GM19035 (cell line): ENCODE data around the gene TBPL1.
A peak's percentile ranks its signal among the peaks of the same experiment; 100 is the strongest.
"Not testable (repeated sequence)": the region's sequence is repeated elsewhere in the genome, so short reads cannot be mapped to it uniquely, and the experiment has no call there.

ENCODE experiments used
- ATAC-seq: cut with Tn5 transposase; IDR thresholded peaks from one replicate; pipeline ENCODE4 v1.9.1; 2021; ENCODE audit not compliant: unreplicated experiment

The TBPL1 gene

GRCh38 chr6:133952815-133953633 is at the start of gene TBPL1:
Gene TBPL1, plus strand, starts transcription at chr6:133953224. Its CDS starts 26,902 bp downstream, at chr6:133980126.
- ATAC-seq, result peak; percentile 90

DNA sequence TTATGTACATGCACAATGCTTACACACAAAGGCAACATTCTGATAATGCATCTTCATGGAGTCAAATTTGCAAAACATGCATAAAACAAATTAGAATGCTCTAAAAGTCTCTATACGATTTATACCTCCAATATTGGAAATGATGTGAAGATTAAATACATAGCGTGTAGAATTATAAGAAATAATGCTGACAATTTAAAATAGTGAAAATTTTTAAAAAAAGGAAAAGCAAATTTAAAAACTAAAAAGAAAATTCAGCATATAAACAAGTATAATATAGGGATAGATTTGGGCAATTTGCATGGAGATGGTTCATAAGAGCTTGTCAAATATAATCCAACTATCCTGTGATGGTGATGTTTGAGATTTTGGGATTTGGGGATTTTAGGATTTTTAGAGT is 49.2 kb upstream of the TBPL1 start:
- no peak for ATAC-seq

DNA sequence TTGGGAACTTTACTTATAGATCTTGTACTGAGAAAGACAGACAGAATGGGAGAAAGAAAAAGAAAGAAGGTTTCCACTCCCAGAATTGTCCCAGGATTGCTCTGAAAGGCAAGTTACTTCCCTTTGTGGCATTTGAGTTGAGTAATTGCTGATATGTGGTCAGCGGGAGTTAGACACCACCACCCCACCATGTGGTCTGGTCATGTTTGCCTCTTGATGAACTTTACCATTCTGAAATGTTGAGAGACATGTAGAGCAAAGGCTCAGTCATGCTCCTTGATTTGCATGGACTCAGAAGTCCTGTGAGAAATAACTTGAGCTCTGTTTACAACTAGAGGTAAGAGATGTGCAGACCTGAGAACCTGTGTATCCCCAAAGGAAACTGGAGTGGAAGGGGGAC is 47.0 kb upstream of the TBPL1 start:
- no peak for ATAC-seq

DNA sequence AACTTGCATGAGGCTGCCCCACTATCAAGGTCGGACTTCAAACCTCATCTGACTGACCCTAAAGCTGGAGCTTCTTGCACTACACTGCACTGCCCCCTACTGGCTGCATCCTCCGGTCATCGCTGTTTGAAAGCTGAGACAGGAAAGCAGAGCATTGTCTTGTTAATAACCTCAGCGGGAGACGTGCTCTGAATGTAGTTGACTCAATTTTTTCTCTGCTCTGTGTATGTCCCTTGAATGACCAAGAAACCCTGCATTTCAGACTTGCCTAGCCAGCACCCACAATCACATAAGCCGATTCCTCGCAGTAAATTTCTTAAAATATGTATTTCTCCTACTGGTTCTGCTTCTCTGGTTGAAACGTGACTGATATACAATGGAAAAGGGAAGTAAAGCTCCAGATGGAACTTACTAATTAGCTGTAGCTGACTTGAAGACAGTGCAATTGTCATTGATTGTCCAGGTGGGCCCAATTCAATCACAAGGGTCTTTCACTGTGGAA is 36.3 kb upstream of the TBPL1 start:
- ATAC-seq, result peak; percentile 79

- ATAC-seq, result no peak
Measured at GRCh38 chr6:133917781-133918180, 35.2 kb upstream of the TBPL1 start.

GRCh38 chr6:133918208-133918930 is 34.7 kb upstream of the TBPL1 start:
- ATAC-seq, result no peak

DNA sequence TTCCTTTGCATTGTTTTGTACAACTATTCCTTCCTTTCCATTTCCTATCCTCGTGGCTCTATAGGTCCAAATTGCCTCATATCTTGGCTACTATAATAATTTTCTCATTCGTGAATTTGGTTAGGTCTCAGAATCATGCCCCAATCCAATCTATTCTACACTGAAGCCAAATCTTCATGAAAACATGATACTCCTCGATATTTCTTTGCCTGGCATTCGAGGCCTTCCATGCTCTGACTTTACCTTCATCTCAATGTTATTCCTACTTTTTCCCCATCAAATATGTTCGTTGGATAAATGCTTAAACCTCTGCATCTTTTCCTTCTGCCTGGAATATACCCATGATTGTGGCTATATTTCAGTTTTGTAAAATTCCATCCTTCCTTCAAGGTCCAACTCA is 33.7 kb upstream of the TBPL1 start:
- ATAC-seq, result no peak

GRCh38 chr6:133921249-133921859 is 31.7 kb upstream of the TBPL1 start:
- peak; percentile 70 for ATAC-seq

- peak; percentile 81 for ATAC-seq
Measured at GRCh38 chr6:133923938-133924593, 29.0 kb upstream of the TBPL1 start.

DNA sequence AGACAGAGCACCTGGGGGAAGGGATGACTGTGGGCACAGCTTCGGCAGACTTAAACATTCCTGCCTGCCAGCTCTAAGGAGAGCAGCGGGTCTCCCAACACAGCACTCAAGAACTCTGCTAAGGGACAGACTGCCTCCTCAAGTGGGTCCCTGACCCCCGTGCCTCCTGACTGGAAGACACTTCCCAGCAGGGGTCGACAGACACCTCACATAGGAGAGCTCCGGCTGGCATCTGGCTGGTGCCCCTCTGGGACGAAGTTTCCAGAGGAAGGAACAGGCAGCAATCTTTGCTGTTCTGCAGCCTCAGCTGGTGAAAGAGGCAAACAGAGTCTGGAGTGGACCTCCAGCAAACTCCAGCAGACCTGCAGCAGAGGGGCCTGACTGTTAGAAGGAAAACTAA is 21.8 kb upstream of the TBPL1 start:
- not testable (repeated sequence) for ATAC-seq

GRCh38 chr6:133936352-133936751 is 16.7 kb upstream of the TBPL1 start:
- not testable (repeated sequence) for ATAC-seq

GRCh38 chr6:133937909-133938308 is 15.1 kb upstream of the TBPL1 start:
- no peak for ATAC-seq

GRCh38 chr6:133938533-133938932 is 14.5 kb upstream of the TBPL1 start:
- no peak for ATAC-seq

GRCh38 chr6:133939778-133940667 is 13.0 kb upstream of the TBPL1 start:
- ATAC-seq, result no peak

DNA sequence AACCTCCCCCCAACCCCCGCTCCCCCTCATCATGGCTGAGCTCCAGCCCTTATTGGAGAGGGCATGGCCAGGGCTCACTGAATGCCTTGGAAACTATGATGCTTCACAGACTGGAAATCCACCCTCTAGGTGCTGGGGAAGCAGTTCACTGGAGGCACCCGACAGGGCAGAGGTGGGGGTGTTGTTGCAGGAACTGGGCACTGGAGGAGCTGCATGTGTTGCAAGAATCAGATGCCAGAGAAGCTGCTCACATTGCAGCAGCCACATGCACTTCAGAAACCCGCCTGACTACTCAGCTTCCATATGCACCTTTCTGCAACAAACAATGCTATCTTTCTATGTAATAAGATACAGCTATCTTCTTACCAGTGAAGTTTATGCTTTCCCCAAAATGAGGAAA is 7.9 kb upstream of the TBPL1 start:
- no peak for ATAC-seq

- no peak for ATAC-seq
Measured at GRCh38 chr6:133947302-133947900, 5.6 kb upstream of the TBPL1 start.

DNA sequence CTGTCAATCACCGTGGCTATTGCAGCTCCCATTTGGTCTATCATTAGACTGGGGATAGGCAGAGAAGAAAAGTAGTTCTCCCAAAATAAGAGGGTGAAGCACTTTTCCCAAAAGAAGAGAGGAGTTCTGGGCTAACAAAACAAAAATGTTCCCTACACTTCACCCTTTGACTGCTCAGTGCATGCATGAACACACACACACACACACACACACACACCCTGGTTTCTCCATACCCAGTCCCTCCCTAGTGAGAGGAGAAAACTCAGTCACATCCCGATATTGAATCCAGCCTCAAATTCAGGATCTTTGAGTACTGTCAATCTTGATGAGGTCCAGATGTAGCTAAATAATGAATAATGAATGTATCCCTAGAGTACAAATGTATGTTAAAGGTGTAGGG is 4.6 kb upstream of the TBPL1 start:
- ATAC-seq, result no peak

GRCh38 chr6:133951227-133951626 is 1.8 kb upstream of the TBPL1 start:
- ATAC-seq, result no peak

- ATAC-seq, result peak; percentile 51
Measured at GRCh38 chr6:133951881-133952814, 876 bp upstream of the TBPL1 start.
